A549 (cell line): ENCODE results near the gene CCDC194. TPM values are rescaled to one million over a fixed set of nuclear protein-coding genes. Genes with fewer than 3 reads are reported as not detected.

Experiments
- ATAC-seq, 2 experiments: fragments of 200-7000 bp in 1 of 2; fragments of >200 bp in 1 of 2; cut with Nextera tagmentation in 1 of 2; cut with Tn5 transposase in 1 of 2; 3 replicates each; pipeline versions ENCODE4 v1.8.0 to v1.9.1; 2018 to 2020; ENCODE audit warnings: mild to moderate bottlenecking in 1 of 2, moderate library complexity in 1 of 2
- CTCF ChIA-PET: fragments of 300-600 bp; sonication (Branson Sonifier 250); formaldehyde crosslinking; extraction: SDS; loops from one replicate; lab custom pipeline; 2021; ENCODE audit warnings: antibody characterized with exemption, inconsistent platforms; lab: Yijun Ruan, JAX
- POLR2A ChIA-PET: fragments of 350-600 bp; formaldehyde crosslinking; extraction: SDS; loops from one replicate; lab custom pipeline; 2021; ENCODE audit warnings: antibody characterized with exemption, inconsistent platforms; lab: Yijun Ruan, JAX
- DNase-seq, 2 experiments: peaks; one replicate each; pipeline versions ENCODE4 v3.0.0 to v3.0.0-alpha.2; 2011 to 2016; ENCODE audit warnings: low read depth in 1 of 2, low spot score in 1 of 2
- FAIRE-seq: peaks from 2 replicates; lab custom pipeline; 2011; peaks lifted over from hg19 to GRCh38; lab: Jason Lieb, UNC
- H3K27ac ChIP-seq, 2 experiments: fragments of >200 bp; sonication (Bioruptor Twin); formaldehyde crosslinking; 3 replicates each; pipeline ENCODE4 v1.5.1; 2016 to 2017
- H3K4me1 ChIP-seq: fragments of >200 bp; sonication (Bioruptor Twin); formaldehyde crosslinking; 3 replicates; pipeline ENCODE4 v1.6.1; 2016
- H3K4me2 ChIP-seq: fragments of >200 bp; sonication (Bioruptor Twin); formaldehyde crosslinking; 3 replicates; pipeline ENCODE4 v1.6.1; 2016
- H3K4me3 ChIP-seq: fragments of >200 bp; sonication (Bioruptor Twin); formaldehyde crosslinking; 3 replicates; pipeline ENCODE4 v1.5.1; 2016
- H3K9me3 ChIP-seq: fragments of >200 bp; sonication (Bioruptor Twin); formaldehyde crosslinking; 3 replicates; pipeline ENCODE4 v1.6.1; 2016
- BHLHE40 ChIP-seq: IDR thresholded peaks from 2 replicates; pipeline ENCODE4 v1.6.1; 2012; ENCODE audit warnings: low read depth, low read length, inconsistent platforms
- CHD4 ChIP-seq: fragments of 200-600 bp; sonication (generic); IDR thresholded peaks from 2 replicates; pipeline ENCODE4 v1.6.1; 2016; ENCODE audit warnings: antibody characterized with exemption, mild to moderate bottlenecking, borderline replicate concordance
- EHMT2 ChIP-seq: fragments of 200-600 bp; sonication (generic); IDR thresholded peaks from 2 replicates; pipeline ENCODE4 v1.6.1; 2016; ENCODE audit warnings: antibody characterized with exemption, low read depth, mild to moderate bottlenecking, moderate library complexity
- FOSB ChIP-seq: fragments of 250-450 bp; sonication (Bioruptor Pico); IDR thresholded peaks from 2 replicates; pipeline ENCODE4 v1.5.0; 2020; ENCODE audit warnings: mild to moderate bottlenecking, moderate library complexity
- FOSL2 ChIP-seq, 2 experiments: fragments of 450-650 bp in 1 of 2; fragments of >200 bp in 1 of 2; sonication (Bioruptor Twin) in 1 of 2; formaldehyde crosslinking; IDR thresholded peaks; 2 replicates each; pipeline versions ENCODE4 v1.5.0 to v1.6.1; 2016 to 2020; ENCODE audit warnings: mild to moderate bottlenecking in 1 of 2, moderate library complexity in 1 of 2
- FOXS1 ChIP-seq: fragments of 250-450 bp; sonication (Bioruptor Pico); IDR thresholded peaks from 2 replicates; pipeline ENCODE4 v1.5.0; 2020; ENCODE audit warnings: mild to moderate bottlenecking, moderate library complexity
- HDAC2 ChIP-seq: fragments of 200-600 bp; sonication (generic); IDR thresholded peaks from 2 replicates; pipeline ENCODE4 v1.6.1; 2016
- HEYL ChIP-seq: fragments of 250-450 bp; sonication (Bioruptor Pico); IDR thresholded peaks from 2 replicates; pipeline ENCODE4 v1.8.0; 2021; ENCODE audit warnings: mild to moderate bottlenecking, moderate library complexity
- HOXB5 ChIP-seq: fragments of 250-450 bp; sonication (Bioruptor Pico); IDR thresholded peaks from 2 replicates; pipeline ENCODE4 v1.5.0; 2020; ENCODE audit warnings: mild to moderate bottlenecking, moderate library complexity
- KDM1A ChIP-seq: fragments of 200-600 bp; sonication (generic); IDR thresholded peaks from 2 replicates; pipeline ENCODE4 v1.6.1; 2016; ENCODE audit warnings: low read depth, mild to moderate bottlenecking
- MAX ChIP-seq: IDR thresholded peaks from 2 replicates; pipeline ENCODE4 v1.6.1; 2012
- NFE2L2 ChIP-seq: fragments of 150-350 bp; conservative IDR thresholded peaks from 2 replicates; pipeline ENCODE4 v1.6.1; 2014; ENCODE audit warnings: low read length
- RAD21 ChIP-seq, 2 experiments: fragments of >200 bp in 1 of 2; sonication (Bioruptor Twin) in 1 of 2; formaldehyde crosslinking in 1 of 2; IDR thresholded peaks in 1 of 2; conservative IDR thresholded peaks in 1 of 2; 2 replicates in 1 of 2; 3 replicates in 1 of 2; pipeline ENCODE4 v1.6.1; 2012 to 2018; ENCODE audit warnings: inconsistent platforms in 1 of 2
- REST ChIP-seq: fragments of 200-600 bp; sonication (generic); IDR thresholded peaks from 2 replicates; pipeline ENCODE4 v1.6.1; 2016; ENCODE audit warnings: antibody characterized with exemption, mild to moderate bottlenecking, moderate library complexity
- RFX5 ChIP-seq: fragments of 450-650 bp; IDR thresholded peaks from 2 replicates; pipeline ENCODE4 v1.7.1; 2014; ENCODE audit warnings: antibody characterized with exemption, mild to moderate bottlenecking, moderate library complexity
- SMC3 ChIP-seq: fragments of >200 bp; sonication (Bioruptor Twin); formaldehyde crosslinking; IDR thresholded peaks from 3 replicates; pipeline ENCODE4 v1.6.1; 2018; ENCODE audit warnings: inconsistent platforms
- TP53 ChIP-seq: fragments of 250-450 bp; sonication (Bioruptor Pico); IDR thresholded peaks from 2 replicates; pipeline ENCODE4 v1.5.0; 2021; ENCODE audit warnings: mild to moderate bottlenecking, moderate library complexity
- ZFP36 ChIP-seq: fragments of 450-650 bp; IDR thresholded peaks from 2 replicates; pipeline ENCODE4 v1.6.1; 2014; ENCODE audit warnings: borderline replicate concordance; ENCODE audit not compliant: partially characterized antibody
- WGBS: methylation state at CpG from one replicate; pipeline ENCODE4 v1.1.6; 2017; ENCODE audit errors: missing lambda C conversion rate; 5-methylcytosine and 5-hydroxymethylcytosine counted together
- polyA plus RNA-seq, 4 experiments: library from polyadenylated mRNA; depleted of rRNA in 3 of 4; stranded (reverse); fragments of >200 nt; fragmentation: RNase III in 1 of 4; extraction: RNeasy Plus Mini Kit Qiagen cat#74134 plus additional on column Dnase treatment in 1 of 4; gene quantifications; 2 replicates in 3 of 4; 3 replicates in 1 of 4; pipeline ENCODE4 v1.2.3, GENCODE V29; 2011 to 2017
- TF ChIP-seq, protein P1 (sequence below): IDR thresholded peaks from 2 replicates; pipeline ENCODE4 v1.6.1; 2012; ENCODE audit warnings: low read depth, borderline replicate concordance

The CCDC194 gene
- polyA plus RNA-seq, 2 of the 4 experiments (the other 2 are of a cell fraction), result not detected

GRCh38 chr19:17409990-17410389 is 16.0 kb upstream of the CCDC194 start:
- Histone ChIP-seq H3K4me3 (no peak overlapping the region), H3K27ac (no peak overlapping the region), H3K4me2 (no peak overlapping the region), H3K4me1 (no peaks in the 10 kb centered on the region), H3K9me3 (no peaks in the 10 kb centered on the region)
- CTCF ChIA-PET, result no interaction called here
- ATAC-seq (no peak), FAIRE-seq (no peak), DNase-seq (no peak)
- WGBS, result 85% methylated on average over 9 of the region's 9 CpGs
- POLR2A ChIA-PET, result interaction anchor here (1.3 kb wide), 1 partner anchor 10 kb away, joined by 5 read pairs; the partner anchor contains the start of gene MVB12A
- TF ChIP-seq CHD4, result no peak
- TF ChIP-seq HEYL (CRISPR knock-in tag), result no peak
- TF ChIP-seq, protein P1, sequence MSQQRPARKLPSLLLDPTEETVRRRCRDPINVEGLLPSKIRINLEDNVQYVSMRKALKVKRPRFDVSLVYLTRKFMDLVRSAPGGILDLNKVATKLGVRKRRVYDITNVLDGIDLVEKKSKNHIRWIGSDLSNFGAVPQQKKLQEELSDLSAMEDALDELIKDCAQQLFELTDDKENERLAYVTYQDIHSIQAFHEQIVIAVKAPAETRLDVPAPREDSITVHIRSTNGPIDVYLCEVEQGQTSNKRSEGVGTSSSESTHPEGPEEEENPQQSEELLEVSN, result no peak
- TF ChIP-seq KDM1A, result no peak
- TF ChIP-seq FOSL2 (IDR thresholded peaks at IDR 0.05), result no peak
- no peak for TF ChIP-seq FOSL2 (CRISPR knock-in tag; IDR thresholded peaks at IDR 0.05)
- no peak for TF ChIP-seq FOXS1 (CRISPR knock-in tag)
- no peak for TF ChIP-seq HOXB5 (CRISPR knock-in tag)
- TF ChIP-seq HDAC2, result no peak
- TF ChIP-seq ZFP36, result no peak
- no peak for TF ChIP-seq REST
- TF ChIP-seq FOSB (CRISPR knock-in tag), result no peak
- TF ChIP-seq RFX5, result no peak
- TF ChIP-seq MAX, result no peak

- FAIRE-seq, result no peak
- ChIA-PET POLR2A (no interaction called here), CTCF (interaction anchor here (1.0 to 1.2 kb wide), 2 partner anchors 15 to 21 kb away, joined by 3 to 5 read pairs; no protein-coding TSS in a partner anchor)
- TF ChIP-seq HDAC2 (no peak), BHLHE40 (no peak), TP53 (CRISPR knock-in tag) (no peak), SMC3 (no peak), RAD21 (conservative IDR thresholded peaks at IDR 0.05 in 1 of 2, IDR thresholded peaks at IDR 0.05 in 1 of 2) (no peak), NFE2L2 (no peak), EHMT2 (no peak)
- Histone ChIP-seq H3K4me3 (no peak overlapping the region), H3K27ac (no peak overlapping the region), H3K4me2 (no peak overlapping the region), H3K9me3 (no peaks in the 10 kb centered on the region), H3K4me1 (no peaks in the 10 kb centered on the region)
- no peak for ATAC-seq
- DNase-seq, result no peak
- 70% methylated on average over 2 of the region's 2 CpGs for WGBS
These were observed 12.8 kb upstream of the CCDC194 start for GRCh38 chr19:17406887-17407196.
